ENCODE data around the gene EDAR. TPM values are rescaled to one million over a fixed set of nuclear protein-coding genes. Genes with fewer than 3 reads are reported as not detected.

Gene EDAR
- total RNA-seq, 1 donor from 2014 or later: not detected

GRCh38 chr2:109013051-109013450 lies 24.0 kb upstream of the EDAR start:
- H3K4me3 Mint-ChIP-seq (ENCODE audit: unreplicated experiment): no peak overlapping the region

GRCh38 chr2:109009920-109010610 lies 21.0 kb upstream of the EDAR start:
- H3K27ac Mint-ChIP-seq (ENCODE audit: unreplicated experiment): peak overlapping the region; percentile 44
- no peak overlapping the region for H3K4me2 ChIP-seq (ENCODE audit: low read length)
- H3K4me1 Mint-ChIP-seq (ENCODE audit: low read depth, unreplicated experiment): peaks cover 17% of the 10 kb centered on the region
- H3K4me1 ChIP-seq (ENCODE audit: insufficient read depth, low read length): no peaks in the 10 kb centered on the region
- peaks cover 8% of the 10 kb centered on the region for H3K27me3 Mint-ChIP-seq (ENCODE audit: low read depth, unreplicated experiment)
- no peak overlapping the region for H3K9ac ChIP-seq (ENCODE audit: low read length)
- H3K9me3 ChIP-seq (ENCODE audit: insufficient read depth, low read depth, low read length): no peaks in the 10 kb centered on the region
- H3K36me3 Mint-ChIP-seq (ENCODE audit: low read depth, unreplicated experiment): no peaks in the 10 kb centered on the region
- no peak for FAIRE-seq
- no peak overlapping the region for H2AFZ ChIP-seq (ENCODE audit: low read depth, low read length)
- no peaks in the 10 kb centered on the region for H3K9me3 Mint-ChIP-seq (ENCODE audit: unreplicated experiment)
- TF ChIP-seq, protein P1, sequence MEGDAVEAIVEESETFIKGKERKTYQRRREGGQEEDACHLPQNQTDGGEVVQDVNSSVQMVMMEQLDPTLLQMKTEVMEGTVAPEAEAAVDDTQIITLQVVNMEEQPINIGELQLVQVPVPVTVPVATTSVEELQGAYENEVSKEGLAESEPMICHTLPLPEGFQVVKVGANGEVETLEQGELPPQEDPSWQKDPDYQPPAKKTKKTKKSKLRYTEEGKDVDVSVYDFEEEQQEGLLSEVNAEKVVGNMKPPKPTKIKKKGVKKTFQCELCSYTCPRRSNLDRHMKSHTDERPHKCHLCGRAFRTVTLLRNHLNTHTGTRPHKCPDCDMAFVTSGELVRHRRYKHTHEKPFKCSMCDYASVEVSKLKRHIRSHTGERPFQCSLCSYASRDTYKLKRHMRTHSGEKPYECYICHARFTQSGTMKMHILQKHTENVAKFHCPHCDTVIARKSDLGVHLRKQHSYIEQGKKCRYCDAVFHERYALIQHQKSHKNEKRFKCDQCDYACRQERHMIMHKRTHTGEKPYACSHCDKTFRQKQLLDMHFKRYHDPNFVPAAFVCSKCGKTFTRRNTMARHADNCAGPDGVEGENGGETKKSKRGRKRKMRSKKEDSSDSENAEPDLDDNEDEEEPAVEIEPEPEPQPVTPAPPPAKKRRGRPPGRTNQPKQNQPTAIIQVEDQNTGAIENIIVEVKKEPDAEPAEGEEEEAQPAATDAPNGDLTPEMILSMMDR (IDR thresholded peaks at IDR 0.05; ENCODE audit: insufficient read depth, low read depth, low read length): no peak
- TF ChIP-seq EZH2 (IDR thresholded peaks at IDR 0.05; ENCODE audit: insufficient read depth, low read length): no peak
- no peak overlapping the region for H3K4me3 Mint-ChIP-seq (ENCODE audit: unreplicated experiment)
- H3K27ac ChIP-seq (ENCODE audit: low read depth, low read length): no peak overlapping the region
- peak; percentile 53 for DNase-seq (ENCODE audit: low read depth)
- no peaks in the 10 kb centered on the region for H4K20me1 ChIP-seq (ENCODE audit: insufficient read depth, low read length)
- H3K27me3 ChIP-seq (ENCODE audit: insufficient read depth, low read length): peaks cover 17% of the 10 kb centered on the region
- H3K79me2 ChIP-seq (ENCODE audit: insufficient read depth, low read length): no peaks in the 10 kb centered on the region
- H3K4me3 ChIP-seq (ENCODE audit: insufficient read depth, low read depth, low read length): no peak overlapping the region
- no peaks in the 10 kb centered on the region for H3K36me3 ChIP-seq (ENCODE audit: insufficient read depth, low read length)

More at GRCh38 chr2:109013051-109013450, 24.0 kb upstream of the EDAR start:
- Histone ChIP-seq H3K4me1 (ENCODE audit: insufficient read depth, low read length) (no peaks in the 10 kb centered on the region), H3K27ac (ENCODE audit: low read depth, low read length) (no peak overlapping the region), H4K20me1 (ENCODE audit: insufficient read depth, low read length) (no peaks in the 10 kb centered on the region), H3K27me3 (ENCODE audit: insufficient read depth, low read length) (peaks cover 30% of the 10 kb centered on the region), H3K9me3 (ENCODE audit: insufficient read depth, low read depth, low read length) (no peaks in the 10 kb centered on the region), H3K4me2 (ENCODE audit: low read length) (no peak overlapping the region), H3K36me3 (ENCODE audit: insufficient read depth, low read length) (no peaks in the 10 kb centered on the region), H2AFZ (ENCODE audit: low read depth, low read length) (no peak overlapping the region), H3K9ac (ENCODE audit: low read length) (no peak overlapping the region), H3K79me2 (ENCODE audit: insufficient read depth, low read length) (no peaks in the 10 kb centered on the region), H3K4me3 (ENCODE audit: insufficient read depth, low read depth, low read length) (no peak overlapping the region)
- DNase-seq (ENCODE audit: low read depth): no peak
- no peak for FAIRE-seq
- TF ChIP-seq, protein P1 (IDR thresholded peaks at IDR 0.05; ENCODE audit: insufficient read depth, low read depth, low read length): no peak
- no peak for TF ChIP-seq EZH2 (IDR thresholded peaks at IDR 0.05; ENCODE audit: insufficient read depth, low read length)
- Mint-ChIP-seq H3K27ac (ENCODE audit: unreplicated experiment) (no peak overlapping the region), H3K4me1 (ENCODE audit: low read depth, unreplicated experiment) (peaks cover 10% of the 10 kb centered on the region), H3K27me3 (ENCODE audit: low read depth, unreplicated experiment) (peaks cover 21% of the 10 kb centered on the region), H3K9me3 (ENCODE audit: unreplicated experiment) (no peaks in the 10 kb centered on the region), H3K36me3 (ENCODE audit: low read depth, unreplicated experiment) (no peaks in the 10 kb centered on the region)

DNA sequence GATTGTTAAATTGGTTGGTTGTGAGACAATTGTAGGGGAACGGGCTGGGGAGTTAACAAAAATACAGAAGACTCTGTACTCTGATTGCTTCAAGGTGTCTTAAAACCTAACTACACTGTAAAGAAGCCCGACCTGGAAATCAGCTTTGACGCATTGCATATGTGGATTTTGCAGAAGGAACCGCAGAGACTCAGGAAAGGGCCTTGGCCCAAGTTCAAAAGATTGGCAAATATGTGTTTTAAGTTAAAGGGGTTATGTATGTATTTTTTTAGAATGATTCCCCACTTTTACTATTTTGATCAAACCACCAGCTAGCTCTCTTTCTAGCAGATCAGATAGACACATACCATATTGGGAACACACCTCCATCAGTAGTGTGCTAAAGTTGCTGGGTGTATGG lies 18.0 kb upstream of the EDAR start:
- H3K9me3 ChIP-seq (ENCODE audit: insufficient read depth, low read depth, low read length): no peaks in the 10 kb centered on the region
- Mint-ChIP-seq H3K27ac (ENCODE audit: unreplicated experiment) (no peak overlapping the region), H3K9me3 (ENCODE audit: unreplicated experiment) (peaks cover 4% of the 10 kb centered on the region), H3K27me3 (ENCODE audit: low read depth, unreplicated experiment) (peaks cover 17% of the 10 kb centered on the region), H3K4me1 (ENCODE audit: low read depth, unreplicated experiment) (peaks cover 17% of the 10 kb centered on the region), H3K4me3 (ENCODE audit: unreplicated experiment) (no peak overlapping the region), H3K36me3 (ENCODE audit: low read depth, unreplicated experiment) (no peaks in the 10 kb centered on the region)
- no peaks in the 10 kb centered on the region for H3K36me3 ChIP-seq (ENCODE audit: insufficient read depth, low read length)
- H3K9ac ChIP-seq (ENCODE audit: low read length): no peak overlapping the region
- H3K4me2 ChIP-seq (ENCODE audit: low read length): no peak overlapping the region
- H2AFZ ChIP-seq (ENCODE audit: low read depth, low read length): no peak overlapping the region
- FAIRE-seq (no peak), DNase-seq (ENCODE audit: low read depth) (no peak)
- no peak overlapping the region for H3K4me3 ChIP-seq (ENCODE audit: insufficient read depth, low read depth, low read length)
- no peaks in the 10 kb centered on the region for H3K4me1 ChIP-seq (ENCODE audit: insufficient read depth, low read length)
- no peak overlapping the region for H3K27ac ChIP-seq (ENCODE audit: low read depth, low read length)
- no peaks in the 10 kb centered on the region for H3K79me2 ChIP-seq (ENCODE audit: insufficient read depth, low read length)
- no peaks in the 10 kb centered on the region for H4K20me1 ChIP-seq (ENCODE audit: insufficient read depth, low read length)
- H3K27me3 ChIP-seq (ENCODE audit: insufficient read depth, low read length): peaks cover 11% of the 10 kb centered on the region
- TF ChIP-seq, protein P1 (IDR thresholded peaks at IDR 0.05; ENCODE audit: insufficient read depth, low read depth, low read length): no peak
- TF ChIP-seq EZH2 (IDR thresholded peaks at IDR 0.05; ENCODE audit: insufficient read depth, low read length): no peak

Data from astrocyte (in vitro differentiated cells and primary cell).